AG04450 (cell line): ENCODE data around the gene SLC17A4. TPM values are rescaled to one million over a fixed set of nuclear protein-coding genes. Genes with fewer than 3 reads are reported as not detected.

Experiments used
- CTCF ChIA-PET: fragments of 300-600, 350-600 bp; formaldehyde crosslinking; extraction: SDS; loops from one replicate; lab custom pipeline; 2022; ENCODE audit warnings: antibody characterized with exemption, inconsistent platforms; lab: Charles Lee
- POLR2A ChIA-PET: fragments of 350-600 bp; formaldehyde crosslinking; extraction: SDS; loops from one replicate; lab custom pipeline; 2021; ENCODE audit warnings: antibody characterized with exemption, inconsistent platforms; lab: Yijun Ruan, JAX
- DNase-seq: peaks from one replicate; pipeline ENCODE4 v3.0.0-alpha.2; 2011; ENCODE audit warnings: low read depth, low spot score
- H3K27ac ChIP-seq: one replicate; pipeline ENCODE4 v1.5.1; 2012; ENCODE audit warnings: low read depth, low read length, control low read depth
- H3K27me3 ChIP-seq: one replicate; pipeline ENCODE4 v1.6.0; 2012; ENCODE audit warnings: low read length; ENCODE audit not compliant: control insufficient read depth, insufficient read depth
- H3K4me3 ChIP-seq: 2 replicates; pipeline ENCODE4 v1.5.1; 2011; ENCODE audit warnings: mild to moderate bottlenecking, low read depth, low read length, control low read depth
- H3K9me3 ChIP-seq: 2 replicates; pipeline ENCODE4 v1.5.1; 2012; ENCODE audit warnings: low read length; ENCODE audit not compliant: control insufficient read depth, insufficient read depth
- CTCF ChIP-seq: IDR thresholded peaks from 2 replicates; pipeline ENCODE4 v1.5.1; 2011; ENCODE audit warnings: low read depth, low read length, control low read depth, inconsistent platforms
- polyA minus RNA-seq: library from RNA; depleted of rRNA, polyadenylated mRNA; stranded (reverse); fragments of >200 nt; gene quantifications from 2 replicates; pipeline ENCODE4 v1.2.3, GENCODE V29; 2011; rRNA and poly(A)+ RNA removed
- polyA plus RNA-seq: library from polyadenylated mRNA; depleted of rRNA; stranded (reverse); fragments of >200 nt; gene quantifications from 2 replicates; pipeline ENCODE4 v1.2.3, GENCODE V29; 2011; rRNA removed

SLC17A4 gene
- polyA plus RNA-seq (not detected in 2 replicates), polyA minus RNA-seq (not detected in 2 replicates)

GRCh38 chr6:25754535-25754934 lies at the start of gene SLC17A4:
TSS of gene SLC17A4 (plus strand) at chr6:25754742. CDS start at chr6:25761963, 7,221 bp downstream.
- POLR2A ChIA-PET: no interaction called here
- CTCF ChIA-PET: no interaction called here
- no peak for DNase-seq
- Histone ChIP-seq H3K27me3 (no peaks in the 10 kb centered on the region), H3K27ac (no peak within 1 kb of the TSS), H3K4me3 (no peak within 1 kb of the TSS), H3K9me3 (no peaks in the 10 kb centered on the region)
- no peak for TF ChIP-seq CTCF

DNA sequence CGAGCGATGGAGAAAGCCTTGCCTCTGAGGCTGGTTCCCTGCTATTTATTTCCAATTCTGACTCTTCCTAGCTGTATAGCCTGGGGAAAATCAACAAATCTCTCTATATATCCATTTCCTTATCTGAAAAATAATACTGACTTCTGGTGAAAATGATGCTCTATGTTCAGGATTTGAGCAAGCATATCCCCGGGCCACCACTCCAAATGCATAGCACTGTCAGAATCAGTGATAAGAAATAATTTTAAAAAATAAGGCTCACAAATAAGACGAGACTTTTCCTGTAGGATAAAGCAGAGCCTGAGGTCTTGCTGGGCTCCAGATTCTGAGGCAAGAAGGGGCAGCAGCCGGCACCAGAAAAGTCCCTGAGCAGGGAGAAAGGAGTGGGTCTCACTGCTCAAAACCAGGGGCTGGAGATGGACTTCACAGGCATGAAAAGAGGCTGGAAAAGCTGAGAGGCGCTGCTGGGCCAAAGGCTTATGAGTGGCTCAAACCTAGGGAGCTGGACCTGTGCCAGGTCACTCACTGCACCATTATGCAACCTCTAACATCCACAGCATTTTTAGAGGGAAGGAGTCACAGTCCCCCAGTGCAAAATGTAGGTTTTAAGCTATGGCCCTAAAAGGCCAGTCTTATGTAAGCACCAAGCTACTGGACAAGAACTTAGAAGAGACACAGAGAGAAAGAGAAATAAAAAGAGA lies 48.1 kb upstream of the SLC17A4 start:
- ChIA-PET CTCF (interaction anchor here (1.4 kb wide), 2 partner anchors 13 to 297 kb away, joined by 4 to 8 read pairs; no protein-coding TSS in a partner anchor), POLR2A (no interaction called here)
- no peak for TF ChIP-seq CTCF
- no peak overlapping the region for H3K27ac ChIP-seq
- H3K27me3 ChIP-seq: no peaks in the 10 kb centered on the region
- DNase-seq: no peak
- no peak overlapping the region for H3K4me3 ChIP-seq
- 0 out of 2 replicates have a peak, but pooled peaks cover 3% of the 10 kb centered on the region for H3K9me3 ChIP-seq

DNA sequence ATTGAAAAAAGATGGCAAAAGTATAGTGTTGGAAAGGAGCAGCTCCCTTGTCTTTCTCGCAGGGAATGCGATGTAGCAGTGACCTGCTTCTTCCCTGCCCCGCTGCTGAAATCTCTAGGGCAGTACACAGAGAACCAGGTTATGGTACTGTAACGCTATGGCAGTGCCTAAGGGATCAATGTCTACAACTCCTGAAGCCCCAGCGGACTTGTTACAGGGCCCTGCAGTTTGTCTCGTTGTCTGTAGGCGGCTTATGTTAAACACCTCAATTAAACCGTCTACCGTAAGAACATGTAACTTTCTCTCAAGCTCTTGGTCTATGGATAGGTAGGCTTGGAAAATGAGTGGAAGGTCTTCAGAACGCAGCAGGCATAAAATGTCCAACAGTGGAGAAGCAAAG lies 44.8 kb upstream of the SLC17A4 start:
- ChIA-PET POLR2A (no interaction called here), CTCF (interaction anchor here (1.4 kb wide), 1 partner anchor 8 kb away, joined by 7 read pairs; no protein-coding TSS in a partner anchor)

GRCh38 chr6:25710287-25710686 lies 44.3 kb upstream of the SLC17A4 start:
- CTCF ChIA-PET: no interaction called here
- Histone ChIP-seq H3K27me3 (no peaks in the 10 kb centered on the region), H3K4me3 (no peak overlapping the region), H3K9me3 (0 out of 2 replicates have a peak, but pooled peaks cover 3% of the 10 kb centered on the region), H3K27ac (no peak overlapping the region)
- POLR2A ChIA-PET: no interaction called here
- DNase-seq: no peak
- no peak for TF ChIP-seq CTCF

More for the DNA sequence above, 44.8 kb upstream of the SLC17A4 start:
- Histone ChIP-seq H3K9me3 (0 out of 2 replicates have a peak, but pooled peaks cover 3% of the 10 kb centered on the region), H3K27me3 (no peaks in the 10 kb centered on the region), H3K4me3 (no peak overlapping the region), H3K27ac (no peak overlapping the region)
- no peak for TF ChIP-seq CTCF
- DNase-seq: no peak

GRCh38 chr6:25713824-25714223 lies 40.7 kb upstream of the SLC17A4 start:
- DNase-seq: no peak
- POLR2A ChIA-PET: no interaction called here
- TF ChIP-seq CTCF: no peak
- no peaks in the 10 kb centered on the region for H3K27me3 ChIP-seq
- no peak overlapping the region for H3K4me3 ChIP-seq
- 0 out of 2 replicates have a peak, but pooled peaks cover 3% of the 10 kb centered on the region for H3K9me3 ChIP-seq
- H3K27ac ChIP-seq: no peak overlapping the region
- CTCF ChIA-PET: interaction anchor here (1.4 kb wide), 1 partner anchor 289 kb away, joined by 4 read pairs; no protein-coding TSS in a partner anchor
